NCI-H774 (cell line): ENCODE measurements around the gene GPR153.

Experiments
- DNase-seq: peaks from one replicate; lab custom pipeline; 2025; lab: John Stamatoyannopoulos, UW

The GPR153 gene

DNA sequence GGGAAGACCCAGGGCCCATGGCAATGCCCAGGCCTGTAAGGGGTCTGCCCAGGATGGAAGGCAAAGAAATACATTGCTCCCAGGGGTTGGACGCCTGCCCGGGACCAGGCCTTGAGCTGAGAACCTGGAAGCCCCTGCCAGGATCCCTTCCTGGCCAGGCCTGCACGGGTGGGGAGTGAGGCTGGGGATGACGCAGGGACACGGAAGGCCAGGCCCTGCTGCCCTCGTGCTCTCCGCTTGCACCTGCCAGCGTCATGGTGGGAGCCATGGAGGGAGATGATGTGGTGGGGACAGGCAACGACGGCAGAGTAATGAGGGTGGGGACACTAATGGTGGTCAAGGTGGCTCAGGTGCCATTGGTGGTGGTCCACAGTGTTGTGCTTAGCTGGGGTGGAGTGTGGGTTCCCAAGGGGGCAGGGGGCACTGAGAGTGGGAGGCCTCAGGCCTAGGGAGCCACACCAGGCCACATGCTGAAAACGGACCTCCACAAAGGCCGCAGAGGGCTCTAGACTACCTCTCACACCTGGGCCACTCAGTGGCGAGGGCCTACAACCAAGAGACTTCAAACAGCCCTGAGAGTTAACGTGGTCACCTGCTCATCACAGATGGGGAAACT, 12.6 kb downstream of the GPR153 start:
- no peak for DNase-seq

DNA sequence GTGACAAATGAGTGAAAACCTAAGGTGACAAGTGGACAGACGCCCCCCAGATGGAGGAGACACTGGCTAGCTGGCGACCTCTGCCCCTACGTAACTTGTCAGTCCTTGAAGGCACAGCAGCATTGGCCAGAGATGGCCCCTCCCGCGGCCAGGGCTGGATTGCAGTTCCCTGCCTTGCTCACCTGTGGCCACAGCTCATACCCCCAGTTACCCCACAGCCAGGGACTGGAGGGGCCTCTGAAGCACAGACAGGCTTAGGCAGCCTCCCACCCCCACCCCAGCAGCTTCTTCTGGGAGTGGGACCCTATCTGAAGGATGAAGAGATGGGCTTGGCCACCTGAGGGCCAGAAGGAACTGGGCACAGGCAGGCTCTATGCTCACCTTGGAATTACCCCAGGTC, 13.2 kb downstream of the GPR153 start:
- no peak for DNase-seq

DNA sequence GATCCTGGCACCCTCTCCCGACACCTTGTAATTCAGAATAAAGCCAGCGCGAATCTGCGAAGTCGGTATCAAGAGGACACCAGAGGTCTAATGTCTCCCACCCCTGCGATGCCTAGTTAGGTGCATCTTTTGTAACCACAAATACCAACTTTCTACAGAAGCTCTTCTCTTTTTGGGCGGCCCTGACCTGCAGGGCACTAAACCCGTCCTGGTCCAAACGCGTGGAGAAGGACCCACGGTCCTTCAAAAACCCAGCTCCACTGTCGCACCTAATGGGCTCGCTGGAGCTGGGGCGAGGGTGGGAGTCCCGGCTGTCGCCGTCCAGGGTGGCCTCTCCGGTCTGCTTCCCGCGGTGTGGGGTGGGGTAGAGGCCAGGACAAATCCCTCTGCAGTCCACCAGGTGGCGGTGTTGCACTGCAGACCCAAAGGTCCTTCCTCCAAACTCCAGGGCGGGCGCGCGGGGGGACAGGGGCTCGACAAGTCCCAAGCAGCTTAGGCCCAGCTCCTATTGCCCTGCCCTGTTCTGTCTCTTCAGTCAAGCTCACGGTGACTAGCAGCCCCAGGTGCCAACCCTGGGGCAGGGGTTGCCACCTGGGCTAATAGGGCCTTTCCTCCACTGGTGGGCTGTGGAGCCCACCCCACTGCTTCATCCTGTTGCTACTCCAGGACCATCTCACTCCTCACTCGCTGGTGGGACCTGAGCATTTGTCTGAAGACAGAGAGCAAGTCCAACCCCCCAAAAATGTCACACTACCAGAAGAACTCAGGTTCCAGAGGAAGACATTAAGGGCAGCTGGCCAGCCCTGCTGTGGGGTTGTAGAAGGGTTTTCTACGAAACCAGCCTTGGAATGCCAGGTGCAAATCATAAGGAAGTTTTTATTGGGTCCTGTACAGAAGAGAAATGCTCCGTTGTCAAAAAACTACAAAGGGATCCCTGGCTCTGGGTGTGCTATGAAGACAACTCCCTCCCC, 14.1 kb downstream of the GPR153 start:
- peak; percentile 31 for DNase-seq

DNA sequence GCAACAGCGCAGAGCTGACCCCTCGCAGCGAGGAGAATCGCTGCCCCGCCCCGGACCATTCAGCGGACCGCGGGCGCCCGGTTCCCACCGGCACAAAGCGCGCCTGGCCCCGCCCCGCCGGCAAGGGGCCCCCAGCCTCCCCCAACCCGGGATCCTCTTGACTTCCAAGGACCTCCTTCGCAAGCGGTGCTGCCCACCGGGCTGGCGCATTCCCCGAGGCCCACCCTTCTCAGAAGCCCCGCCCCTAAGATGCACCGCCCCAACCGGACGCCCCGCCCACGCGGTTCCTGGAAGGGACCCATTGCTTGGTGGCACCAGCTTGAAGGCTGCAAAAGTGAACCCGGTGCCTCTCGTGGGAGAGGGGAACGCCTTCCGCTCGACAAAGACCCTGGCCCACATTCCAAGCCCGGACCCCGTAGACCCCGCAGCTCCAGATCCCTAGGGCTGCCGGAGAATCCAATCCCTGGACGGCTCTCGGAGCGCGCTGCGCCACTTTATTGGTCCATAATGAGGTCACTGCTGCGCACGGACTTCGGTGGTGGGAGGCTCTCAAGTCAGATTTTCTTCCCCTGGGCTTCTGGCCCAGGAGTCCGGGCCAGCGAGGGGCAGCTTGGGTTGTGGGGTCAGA, 14.9 kb downstream of the GPR153 start:
- peak; percentile 45 for DNase-seq

DNA sequence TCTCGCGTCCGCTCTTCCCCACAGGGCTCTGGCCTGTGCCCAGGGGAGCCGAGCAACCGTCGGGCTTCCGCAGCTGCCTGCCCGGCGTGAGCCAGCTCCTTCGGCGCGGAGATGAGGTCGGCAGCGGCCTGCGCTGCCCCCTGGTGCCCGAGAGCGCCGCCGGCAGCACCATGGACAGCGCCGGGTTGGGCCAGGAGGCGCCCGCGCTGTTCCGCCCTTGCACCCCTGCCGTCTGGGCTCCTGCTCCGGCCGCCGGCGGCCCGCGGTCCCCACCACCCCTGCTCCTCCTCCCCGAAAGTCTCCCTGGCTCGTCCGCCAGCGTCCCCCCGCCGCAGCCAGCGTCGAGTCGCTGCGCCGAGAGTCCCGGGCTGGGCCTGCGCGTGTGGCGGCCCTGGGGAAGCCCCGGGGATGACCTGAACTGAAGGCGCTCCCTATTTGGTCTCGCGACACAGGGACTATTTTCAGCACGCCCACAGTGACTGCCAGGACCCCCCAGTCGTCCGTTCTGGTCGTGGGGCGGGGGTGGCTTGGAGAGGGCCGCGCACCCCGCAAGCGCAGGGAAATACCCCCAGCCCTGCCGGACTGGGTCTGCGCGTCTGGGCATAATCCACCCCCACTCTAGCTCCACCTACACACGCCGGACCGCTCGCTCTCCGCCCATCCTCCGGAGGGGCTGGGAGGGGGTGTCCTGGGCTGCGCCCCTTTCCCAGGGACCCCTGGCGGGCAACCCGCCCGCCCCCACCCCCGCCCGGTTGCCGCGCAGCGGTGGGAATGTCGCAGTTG, 15.6 kb downstream of the GPR153 start:
- DNase-seq = peak; percentile 50

DNA sequence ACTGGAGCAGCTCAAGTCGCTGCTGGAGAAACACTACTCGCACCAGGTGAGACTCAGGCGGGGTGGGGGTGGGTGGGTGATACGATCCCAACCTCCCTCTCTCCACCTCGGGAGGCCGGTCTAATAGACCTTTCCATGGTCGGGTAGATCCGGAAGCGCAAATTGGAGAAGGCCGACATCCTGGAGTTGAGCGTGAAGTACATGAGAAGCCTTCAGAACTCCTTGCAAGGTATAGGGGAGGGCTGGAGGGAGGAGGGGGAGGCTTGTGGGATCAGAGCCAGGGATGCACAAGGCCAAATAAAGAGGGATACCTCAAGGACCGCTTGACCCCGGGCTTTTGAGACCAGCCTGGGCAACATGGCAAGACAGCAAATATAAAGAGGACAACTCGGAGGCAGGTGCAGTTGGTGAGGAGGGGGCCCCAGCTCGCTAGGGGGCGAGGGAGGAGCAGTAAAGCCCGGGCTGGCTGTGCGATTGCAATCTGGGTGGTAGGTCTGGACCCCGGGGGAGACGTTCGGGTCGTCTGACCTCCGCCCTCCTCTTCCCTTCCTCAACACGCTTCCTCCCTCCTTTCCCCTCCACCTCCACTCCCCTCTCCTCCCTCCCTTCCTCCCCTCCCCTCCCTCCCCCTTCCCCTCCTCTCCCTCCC, 16.4 kb downstream of the GPR153 start:
- no peak for DNase-seq

DNA sequence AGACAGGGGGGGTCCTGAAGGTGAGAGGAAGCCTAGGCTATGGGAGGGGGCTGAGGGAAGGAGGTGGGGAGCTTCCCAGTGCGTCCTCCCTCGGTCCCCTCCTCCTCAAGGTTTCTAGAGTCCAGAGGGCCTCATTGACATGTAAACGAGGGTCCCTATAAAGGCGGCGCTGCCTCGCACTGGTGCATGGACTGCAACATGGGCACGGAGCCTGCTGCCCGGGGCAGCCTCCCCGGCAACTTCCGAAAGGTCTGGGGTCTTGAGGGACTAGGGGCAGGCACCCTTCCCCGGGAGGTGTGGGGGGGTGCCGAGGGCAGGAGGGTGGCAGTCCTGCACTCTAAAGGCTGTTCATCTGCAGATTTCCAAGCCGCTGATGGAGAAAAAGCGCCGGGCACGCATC, 16.9 kb downstream of the GPR153 start, which contains the start of gene HES3:
Gene HES3 (plus strand): TSS at position 187 of the 400 bp plus-strand sequence. CDS start 187 bp downstream, at position 374.
- DNase-seq = no peak

DNA sequence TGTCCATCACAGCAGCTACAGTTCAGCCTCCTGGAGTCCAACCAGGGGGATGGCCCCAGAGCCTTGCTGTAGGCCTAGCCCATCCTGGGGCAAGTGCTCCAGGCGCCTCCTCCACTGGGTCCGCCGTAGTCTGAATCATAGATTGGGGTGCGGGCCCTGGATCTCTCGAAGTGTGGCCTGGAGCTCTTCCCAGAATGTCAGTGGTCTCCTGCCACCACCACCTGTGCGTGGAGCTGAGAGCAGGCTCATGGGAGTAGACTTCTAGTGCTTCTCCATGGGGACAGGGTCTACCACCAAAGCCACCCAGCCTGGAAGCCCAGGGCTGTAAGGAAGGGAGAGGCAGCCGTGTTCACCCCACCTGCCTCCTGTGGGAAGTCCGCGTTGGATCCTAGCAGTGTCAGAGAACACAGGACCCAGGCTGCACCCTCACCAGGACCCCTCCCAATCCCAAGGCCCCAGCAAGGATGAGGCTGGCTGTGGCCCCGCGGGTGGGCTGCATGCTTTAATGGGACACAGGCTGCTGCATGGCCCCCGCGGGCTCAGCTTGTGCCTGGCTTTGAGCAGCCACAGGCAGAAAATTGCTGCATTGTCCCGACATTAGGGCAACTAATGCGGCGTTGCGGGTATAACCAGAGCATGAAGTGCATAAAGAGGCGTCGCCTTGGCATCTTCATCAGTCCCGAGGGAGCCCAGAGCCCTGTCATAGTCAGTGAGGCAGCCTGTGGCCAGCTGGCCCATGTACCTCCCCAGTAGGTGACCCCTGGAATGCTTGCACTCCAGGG, 17.7 kb downstream of the GPR153 start:
- no peak for DNase-seq

DNA sequence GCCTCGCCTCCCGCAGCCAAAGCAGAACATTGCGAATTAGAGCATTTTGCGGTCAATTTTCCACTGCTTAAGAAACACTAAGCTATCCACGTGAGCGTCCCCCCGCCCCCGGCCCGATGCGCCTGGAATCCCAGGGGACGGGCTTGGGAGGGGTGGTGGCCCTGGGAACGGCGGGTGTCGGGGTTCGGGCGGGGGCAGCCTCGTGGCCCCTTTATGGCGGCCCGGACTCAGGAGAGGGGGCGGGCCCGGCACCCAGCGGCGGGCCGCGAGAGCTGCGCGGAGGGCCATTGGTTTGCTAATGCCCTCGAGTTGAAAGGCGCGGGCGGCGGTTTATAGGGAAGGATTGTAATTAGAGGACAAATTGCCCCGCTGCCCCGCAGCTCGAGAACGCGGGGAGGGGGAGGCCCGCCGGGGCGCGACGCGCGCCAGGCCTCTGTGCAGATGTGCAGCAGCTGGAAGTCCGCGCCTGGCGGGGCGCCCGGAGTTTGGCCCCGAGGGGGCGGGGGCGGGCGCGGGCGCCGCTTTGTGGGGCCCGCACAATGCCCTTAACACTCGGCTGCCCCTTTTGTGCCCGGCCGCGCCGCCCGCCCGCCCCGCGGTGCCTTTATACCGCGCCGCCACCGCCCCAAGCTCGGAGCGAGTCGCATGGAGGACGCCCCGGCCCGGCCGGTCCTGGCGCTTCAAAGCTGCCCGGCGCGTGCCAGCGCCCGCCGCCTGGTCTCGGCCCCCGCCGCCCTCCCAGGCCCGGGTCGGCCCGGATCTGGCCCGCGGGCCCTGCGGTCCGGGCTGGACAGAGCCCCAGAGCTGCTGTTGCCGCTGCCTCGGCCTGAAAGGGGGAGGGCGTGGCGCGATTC, 18.8 kb downstream of the GPR153 start:
- DNase-seq = no peak

DNA sequence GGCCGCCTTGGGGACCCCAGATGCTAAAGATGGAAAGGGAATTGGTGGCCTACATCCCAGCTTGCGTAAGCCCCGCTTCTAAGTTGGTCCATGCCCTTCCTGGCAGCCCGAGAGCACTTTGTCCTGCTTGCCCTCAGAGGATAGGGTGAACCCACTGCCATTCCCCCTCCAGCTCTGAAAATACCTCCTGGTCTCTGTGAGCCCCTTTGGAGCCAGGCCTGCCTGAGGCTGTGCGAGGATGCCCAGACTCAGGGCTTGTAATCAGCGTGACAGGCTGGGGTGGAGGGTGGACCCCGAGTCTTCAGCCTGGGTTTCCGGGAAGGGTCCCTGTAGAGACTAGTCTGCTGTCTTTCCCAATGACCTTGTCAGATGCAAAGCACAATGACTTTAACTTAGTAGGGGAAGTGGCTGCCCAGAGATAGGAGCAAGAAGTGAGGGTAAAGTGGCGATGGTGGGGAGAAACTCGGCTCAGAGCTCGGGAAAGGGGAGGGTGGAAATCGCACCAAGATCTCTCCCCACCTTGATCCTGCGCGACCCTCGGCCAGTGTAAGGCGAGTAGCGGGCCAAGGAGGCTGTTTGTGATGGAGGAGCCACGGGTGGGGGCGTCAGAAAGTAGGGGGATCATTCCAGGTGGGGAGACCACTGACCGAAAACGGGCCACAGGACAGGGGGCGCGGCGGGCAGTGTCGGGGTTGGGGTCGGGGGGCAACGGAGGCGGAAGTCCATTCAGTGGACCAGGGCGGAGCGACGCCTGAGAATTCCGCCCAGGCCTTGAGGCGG, 19.6 kb downstream of the GPR153 start:
- no peak for DNase-seq

DNA sequence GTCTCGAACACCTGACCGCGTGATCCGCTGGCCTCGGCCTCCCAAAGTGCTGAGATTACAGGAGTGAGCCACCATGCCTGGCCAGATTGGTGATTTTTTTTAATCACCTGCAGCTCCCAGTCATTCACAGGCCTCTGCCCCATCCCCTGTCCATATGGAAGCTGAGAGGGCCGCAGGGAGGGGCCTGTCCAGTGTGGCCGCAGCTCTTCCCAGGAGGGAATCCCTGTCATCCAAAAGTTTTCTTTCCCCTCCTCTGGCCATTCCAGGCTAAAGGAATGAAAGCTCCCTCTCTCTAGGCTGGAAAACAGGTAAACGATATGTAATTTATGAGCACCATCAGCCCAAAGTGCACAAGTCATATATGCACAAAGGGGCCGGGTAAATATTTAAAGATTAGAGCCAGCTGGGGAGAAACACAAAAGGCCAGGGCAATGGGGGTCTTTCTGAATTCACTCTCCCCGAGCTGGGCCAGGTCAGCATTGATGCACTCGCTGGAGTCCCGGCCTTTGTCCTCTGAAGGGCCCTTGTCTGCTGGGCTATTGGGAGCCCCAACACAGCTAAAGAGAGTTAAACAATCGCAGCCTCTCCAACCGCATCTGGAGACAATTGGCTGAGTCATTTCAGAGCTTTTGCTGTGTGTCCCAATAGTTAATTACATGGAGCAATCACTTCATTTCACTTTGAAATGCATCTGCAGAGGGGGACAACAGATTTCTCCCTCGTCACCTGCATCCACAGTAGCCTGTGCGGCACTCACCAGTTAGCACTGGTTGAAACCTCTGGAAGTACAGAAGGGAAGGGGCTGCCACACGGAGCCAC, 20.7 kb downstream of the GPR153 start:
- DNase-seq = peak; percentile 10

DNA sequence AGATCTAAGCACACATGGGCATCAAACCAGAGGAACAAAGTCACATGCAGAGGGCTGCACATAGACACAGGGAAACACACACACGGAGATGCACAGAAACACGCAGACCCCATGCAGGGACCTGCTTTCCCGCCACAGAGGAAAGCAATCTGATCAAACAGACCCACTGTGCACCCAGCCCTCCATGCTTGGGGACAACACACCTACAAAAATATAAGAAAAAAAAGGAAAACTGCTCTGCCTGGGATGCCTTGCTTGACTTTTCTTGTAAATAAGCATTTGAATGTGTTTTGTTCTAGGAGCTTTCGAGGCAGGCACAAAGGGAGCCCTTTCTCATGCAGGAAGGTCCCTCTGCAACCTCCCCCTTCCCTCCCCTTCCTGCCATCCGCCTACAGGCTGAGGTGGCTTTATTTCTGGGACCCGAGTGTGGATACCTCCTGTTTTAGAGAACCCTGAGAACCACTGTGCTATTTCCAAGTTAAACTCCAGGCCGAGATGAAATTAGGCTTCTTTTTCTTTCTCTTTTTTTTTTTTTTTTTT, 21.6 kb downstream of the GPR153 start:
- no peak for DNase-seq

DNA sequence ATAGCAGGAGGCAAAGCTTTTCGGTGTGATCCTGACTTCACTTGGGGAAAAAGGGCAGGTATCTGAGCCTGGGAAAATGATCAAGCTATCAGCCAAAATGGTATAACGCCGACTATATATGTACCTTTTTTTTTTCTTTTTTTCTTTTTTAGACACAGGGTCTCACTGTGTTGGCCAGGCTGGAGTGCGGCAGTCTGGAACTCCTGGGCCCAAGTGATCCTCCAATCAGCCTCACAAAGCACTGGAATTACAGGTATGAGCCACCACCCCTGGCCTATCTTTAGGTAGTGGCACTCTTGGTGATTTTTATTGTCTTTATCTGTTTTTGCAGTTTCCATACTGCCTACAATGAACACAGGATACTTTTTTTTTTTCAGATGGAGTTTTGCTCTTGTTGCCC, 23.8 kb downstream of the GPR153 start:
- no peak for DNase-seq

DNA sequence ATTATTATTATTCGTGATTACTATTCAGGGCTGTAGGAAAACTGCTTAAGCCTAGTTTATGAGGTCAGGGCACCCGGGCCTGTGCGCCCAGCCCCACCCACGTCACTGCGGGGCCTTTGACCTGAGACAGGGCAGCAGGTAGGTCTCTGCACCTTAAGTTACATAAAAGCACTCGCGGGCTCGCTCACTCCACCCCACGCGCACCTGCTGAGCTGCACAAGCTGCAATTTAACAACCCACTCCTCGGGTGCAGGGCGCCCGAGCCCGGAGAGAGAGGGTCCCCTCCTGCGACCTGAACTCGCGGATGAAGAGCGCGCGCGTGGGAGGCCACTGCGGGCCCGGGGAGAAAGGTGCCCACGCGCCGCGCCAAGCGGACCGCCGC, 25.6 kb downstream of the GPR153 start:
- no peak for DNase-seq

DNA sequence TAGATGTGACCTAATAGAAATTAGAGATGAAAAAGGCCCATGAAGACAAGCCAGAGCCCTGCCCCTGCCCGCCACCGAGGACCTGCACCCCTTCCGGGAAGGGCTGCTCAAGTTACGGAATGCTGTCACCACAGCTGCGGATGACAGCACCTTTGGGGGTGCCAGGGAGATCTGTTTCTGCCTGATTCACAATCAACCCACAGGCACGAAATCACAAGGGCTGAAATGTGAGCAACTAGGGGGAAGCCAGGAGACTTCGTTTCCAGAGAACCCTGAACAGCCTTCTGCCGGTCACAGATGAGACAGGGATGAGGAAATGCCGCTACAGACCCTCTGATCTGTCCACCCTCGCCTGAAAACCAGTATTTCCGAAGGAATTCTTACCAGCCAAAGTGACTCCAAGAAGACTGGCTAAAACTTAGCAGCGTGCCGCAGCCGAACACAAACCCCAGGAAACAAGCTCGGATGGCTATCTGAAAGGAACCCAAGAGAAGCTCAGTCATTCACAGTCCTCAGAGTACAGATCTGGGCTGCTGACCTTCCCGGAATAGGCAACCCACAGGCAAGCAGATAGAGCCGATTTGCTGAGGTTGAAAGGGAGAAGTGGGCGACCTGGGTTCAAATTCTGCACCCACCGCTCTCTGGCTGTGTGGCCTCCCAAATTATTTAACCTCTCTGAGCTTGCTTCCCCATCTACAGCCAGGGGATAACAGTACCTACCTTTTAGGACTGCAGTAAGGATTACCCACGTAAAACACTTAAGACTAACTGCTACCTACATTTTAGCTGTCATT, 26.2 kb downstream of the GPR153 start:
- no peak for DNase-seq

DNA sequence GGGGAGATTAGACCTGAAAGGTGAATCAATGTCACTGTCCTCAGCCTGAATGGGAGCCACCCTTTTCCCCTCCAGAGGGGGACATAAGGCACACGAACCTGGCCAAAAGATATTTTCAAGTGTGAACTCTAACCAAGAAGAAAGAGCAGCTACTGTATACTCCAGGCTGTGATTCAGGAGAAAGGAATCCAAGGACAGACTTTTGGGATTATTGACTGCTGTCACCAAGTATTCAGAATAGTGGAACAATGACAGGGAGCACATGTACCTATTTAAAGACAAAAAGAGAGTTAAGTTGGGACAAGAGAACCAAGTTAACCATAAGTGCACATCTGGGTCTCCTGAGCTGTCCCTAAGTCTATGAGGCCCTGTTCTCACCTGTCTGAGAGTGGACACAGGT, 27.5 kb downstream of the GPR153 start:
- DNase-seq = no peak

DNA sequence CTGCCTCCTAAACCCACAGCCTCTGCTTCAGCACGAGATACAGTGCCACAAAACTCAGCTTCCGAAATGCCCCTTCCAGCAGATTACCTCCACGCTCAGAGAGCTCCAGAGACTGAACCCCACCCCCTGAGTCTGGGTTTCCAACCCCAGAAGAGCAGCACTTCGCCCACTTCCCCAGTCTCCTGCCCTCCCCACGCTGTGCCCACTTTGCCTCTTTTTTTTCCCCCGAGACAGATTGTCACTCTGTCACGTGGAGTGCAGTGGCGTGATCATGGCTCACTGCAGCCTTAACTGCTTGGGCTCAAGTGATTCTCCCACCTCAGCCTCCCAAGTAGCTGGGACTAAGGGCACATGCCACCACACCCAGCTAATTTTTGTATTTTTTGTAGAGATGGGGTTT, 35.2 kb downstream of the GPR153 start:
- no peak for DNase-seq
